Osteoblast (primary cell): ENCODE results near the gene ERMARD. TPM values are rescaled to one million over a fixed set of nuclear protein-coding genes. Genes with fewer than 3 reads are reported as not detected.

Experiments
- DNase-seq: peaks from one replicate; pipeline ENCODE4 v3.0.0; 2011; ENCODE audit warnings: low spot score, mixed read lengths; ENCODE audit not compliant: insufficient read length; ENCODE audit errors: missing footprints
- H2AFZ ChIP-seq: 2 replicates; pipeline ENCODE4 v1.6.0; 2011; ENCODE audit warnings: mild to moderate bottlenecking, low read length
- H3K27ac ChIP-seq: 2 replicates; pipeline ENCODE4 v1.5.1; 2011; ENCODE audit warnings: mild to moderate bottlenecking, low read depth, low read length, moderate library complexity
- H3K27me3 ChIP-seq: 2 replicates; pipeline ENCODE4 v1.6.0; 2012; ENCODE audit warnings: mild to moderate bottlenecking, control low read depth, inconsistent platforms, low read length, moderate library complexity; ENCODE audit not compliant: insufficient read depth
- H3K36me3 ChIP-seq: 2 replicates; pipeline ENCODE4 v1.5.1; 2011; ENCODE audit warnings: mild to moderate bottlenecking, low read length, control low read depth, moderate library complexity; ENCODE audit not compliant: insufficient read depth
- H3K4me1 ChIP-seq: 2 replicates; pipeline ENCODE4 v1.5.1; 2011; ENCODE audit warnings: mild to moderate bottlenecking, low read length, control low read depth, moderate library complexity; ENCODE audit not compliant: insufficient read depth
- H3K4me2 ChIP-seq: 2 replicates; pipeline ENCODE4 v1.6.0; 2011; ENCODE audit warnings: mild to moderate bottlenecking, low read length; ENCODE audit not compliant: insufficient read depth
- H3K4me3 ChIP-seq: fragments of 200-600 bp; sonication (generic); 3 replicates; pipeline ENCODE4 v1.5.1; 2012; ENCODE audit warnings: mild to moderate bottlenecking, low read length, inconsistent platforms; ENCODE audit not compliant: insufficient read depth
- H3K79me2 ChIP-seq: 2 replicates; pipeline ENCODE4 v1.6.0; 2012; ENCODE audit warnings: mild to moderate bottlenecking, low read length, control low read depth, inconsistent platforms; ENCODE audit not compliant: insufficient read depth
- H3K9me3 ChIP-seq: 2 replicates; pipeline ENCODE4 v1.5.1; 2011; ENCODE audit warnings: low read depth, low read length, control low read depth
- H4K20me1 ChIP-seq: 2 replicates; pipeline ENCODE4 v1.6.0; 2012; ENCODE audit warnings: mild to moderate bottlenecking, low read length, control low read depth; ENCODE audit not compliant: insufficient read depth
- total RNA-seq: library from RNA; depleted of rRNA; stranded (reverse); fragments of >200 nt; gene quantifications from 2 replicates; pipeline ENCODE4 v1.2.3, GENCODE V29; 2012
- TF ChIP-seq, protein P1 (sequence below): IDR thresholded peaks from 2 replicates; pipeline ENCODE4 v1.5.1; 2011; ENCODE audit warnings: mild to moderate bottlenecking, low read depth, low read length, moderate library complexity; ENCODE audit errors: extremely low read depth

The ERMARD gene
- total RNA-seq, 1 donor: 21.4 TPM

DNA sequence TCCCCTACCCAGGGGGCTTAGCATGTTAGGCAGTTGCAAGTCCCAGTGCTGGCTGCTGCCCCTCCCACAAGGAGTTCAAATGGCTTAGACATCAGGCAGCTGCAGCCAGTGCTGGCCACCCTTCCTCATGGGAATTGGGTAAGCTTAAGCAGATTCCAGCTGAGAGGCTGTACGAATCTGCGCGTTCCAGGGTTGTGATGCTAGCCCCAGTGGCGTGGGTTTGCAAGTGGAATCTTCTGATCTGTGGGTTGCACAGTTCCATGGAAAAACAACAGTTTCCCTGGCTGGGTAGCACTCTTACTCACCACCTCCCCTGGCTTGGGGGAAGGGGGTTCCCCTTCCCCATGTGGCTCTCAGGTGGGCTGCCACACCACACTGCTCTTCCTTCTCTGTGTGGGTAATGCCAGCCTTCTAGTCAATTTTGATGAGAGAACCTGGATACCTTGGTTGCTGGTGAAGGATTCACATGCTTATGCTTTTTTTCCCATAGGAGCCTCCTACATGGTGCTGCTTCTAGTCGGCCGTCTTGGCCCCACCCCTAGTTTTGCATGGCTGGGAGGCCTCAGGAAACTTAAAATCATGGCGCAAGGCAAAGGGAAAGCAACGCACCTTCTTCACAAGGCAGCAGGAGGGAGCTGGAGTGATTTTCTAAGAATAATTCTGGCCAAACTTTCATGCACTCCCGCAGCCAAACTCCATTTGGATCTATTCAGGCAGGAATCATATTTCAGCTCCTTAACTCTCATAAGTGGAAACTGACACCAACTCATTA, 13.0 kb upstream of the ERMARD start:
- Histone ChIP-seq H3K79me2 (no peaks in the 10 kb centered on the region), H3K4me1 (no peaks in the 10 kb centered on the region), H3K36me3 (no peaks in the 10 kb centered on the region), H3K4me3 (no peak overlapping the region), H4K20me1 (no peaks in the 10 kb centered on the region), H3K27ac (no peak overlapping the region), H3K27me3 (peaks cover 10% of the 10 kb centered on the region), H3K4me2 (peak overlapping the region; percentile 32), H3K9me3 (no peaks in the 10 kb centered on the region), H2AFZ (peak overlapping the region; percentile 29)
- DNase-seq: no peak
- TF ChIP-seq, protein P1, sequence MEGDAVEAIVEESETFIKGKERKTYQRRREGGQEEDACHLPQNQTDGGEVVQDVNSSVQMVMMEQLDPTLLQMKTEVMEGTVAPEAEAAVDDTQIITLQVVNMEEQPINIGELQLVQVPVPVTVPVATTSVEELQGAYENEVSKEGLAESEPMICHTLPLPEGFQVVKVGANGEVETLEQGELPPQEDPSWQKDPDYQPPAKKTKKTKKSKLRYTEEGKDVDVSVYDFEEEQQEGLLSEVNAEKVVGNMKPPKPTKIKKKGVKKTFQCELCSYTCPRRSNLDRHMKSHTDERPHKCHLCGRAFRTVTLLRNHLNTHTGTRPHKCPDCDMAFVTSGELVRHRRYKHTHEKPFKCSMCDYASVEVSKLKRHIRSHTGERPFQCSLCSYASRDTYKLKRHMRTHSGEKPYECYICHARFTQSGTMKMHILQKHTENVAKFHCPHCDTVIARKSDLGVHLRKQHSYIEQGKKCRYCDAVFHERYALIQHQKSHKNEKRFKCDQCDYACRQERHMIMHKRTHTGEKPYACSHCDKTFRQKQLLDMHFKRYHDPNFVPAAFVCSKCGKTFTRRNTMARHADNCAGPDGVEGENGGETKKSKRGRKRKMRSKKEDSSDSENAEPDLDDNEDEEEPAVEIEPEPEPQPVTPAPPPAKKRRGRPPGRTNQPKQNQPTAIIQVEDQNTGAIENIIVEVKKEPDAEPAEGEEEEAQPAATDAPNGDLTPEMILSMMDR: no peak

DNA sequence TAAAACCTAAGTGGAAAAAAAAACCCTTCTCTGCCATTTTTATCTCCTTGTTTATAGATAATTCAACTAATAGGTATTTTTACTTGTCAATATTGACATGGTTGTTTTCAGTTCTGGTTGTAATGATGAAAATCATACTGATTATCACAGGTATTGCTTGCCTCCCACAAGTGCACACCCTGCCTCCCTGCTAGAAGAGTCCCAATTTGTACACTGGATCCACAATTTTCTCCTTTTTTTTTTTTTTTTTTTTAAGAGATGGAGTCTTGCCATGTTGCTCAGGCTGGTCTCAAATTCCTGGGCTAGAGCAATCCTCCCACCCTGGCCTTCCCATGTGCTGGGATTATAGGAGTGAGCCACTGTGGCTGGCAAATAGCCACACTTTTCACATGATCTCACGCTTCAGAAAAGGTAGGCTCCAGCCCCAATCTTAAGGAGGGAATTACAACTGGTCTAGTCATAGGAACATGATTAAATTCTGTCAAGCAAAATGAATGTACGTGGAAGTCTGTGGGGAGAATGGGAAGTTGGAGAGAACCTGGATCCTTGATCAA, 12.4 kb upstream of the ERMARD start:
- TF ChIP-seq, protein P1: no peak
- no peak for DNase-seq
- Histone ChIP-seq H3K27ac (no peak overlapping the region), H4K20me1 (no peaks in the 10 kb centered on the region), H3K27me3 (peaks cover 10% of the 10 kb centered on the region), H3K4me1 (no peaks in the 10 kb centered on the region), H3K79me2 (no peaks in the 10 kb centered on the region), H3K4me2 (no peak overlapping the region), H3K4me3 (no peak overlapping the region), H3K9me3 (no peaks in the 10 kb centered on the region), H3K36me3 (no peaks in the 10 kb centered on the region), H2AFZ (no peak overlapping the region)

DNA sequence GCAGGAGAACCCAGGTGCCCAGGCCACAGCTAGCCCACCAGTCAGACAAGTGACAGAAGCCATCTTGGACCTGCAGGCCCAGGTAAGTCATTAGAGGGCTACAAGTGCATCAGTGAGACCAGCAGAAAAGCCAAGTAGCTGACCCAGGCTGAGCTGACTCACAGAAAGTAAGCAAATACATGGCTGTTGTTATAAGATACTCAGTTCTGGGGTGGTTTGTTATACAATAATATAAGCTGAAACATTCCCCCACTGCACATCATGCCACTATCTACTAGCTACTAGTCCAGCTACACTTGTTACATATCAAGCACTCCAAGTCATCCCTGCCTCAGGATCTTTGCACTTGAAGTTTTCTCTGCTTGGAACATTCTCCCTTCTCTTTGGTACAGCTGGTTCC, 10.1 kb upstream of the ERMARD start:
- H3K27me3 ChIP-seq: peaks cover 2% of the 10 kb centered on the region
- no peak overlapping the region for H3K4me2 ChIP-seq
- no peak overlapping the region for H3K4me3 ChIP-seq
- TF ChIP-seq, protein P1: no peak
- DNase-seq: no peak
- no peaks in the 10 kb centered on the region for H3K36me3 ChIP-seq
- H3K9me3 ChIP-seq: no peaks in the 10 kb centered on the region
- no peaks in the 10 kb centered on the region for H3K4me1 ChIP-seq
- no peaks in the 10 kb centered on the region for H4K20me1 ChIP-seq
- H3K27ac ChIP-seq: no peak overlapping the region
- H3K79me2 ChIP-seq: no peaks in the 10 kb centered on the region
- H2AFZ ChIP-seq: no peak overlapping the region

DNA sequence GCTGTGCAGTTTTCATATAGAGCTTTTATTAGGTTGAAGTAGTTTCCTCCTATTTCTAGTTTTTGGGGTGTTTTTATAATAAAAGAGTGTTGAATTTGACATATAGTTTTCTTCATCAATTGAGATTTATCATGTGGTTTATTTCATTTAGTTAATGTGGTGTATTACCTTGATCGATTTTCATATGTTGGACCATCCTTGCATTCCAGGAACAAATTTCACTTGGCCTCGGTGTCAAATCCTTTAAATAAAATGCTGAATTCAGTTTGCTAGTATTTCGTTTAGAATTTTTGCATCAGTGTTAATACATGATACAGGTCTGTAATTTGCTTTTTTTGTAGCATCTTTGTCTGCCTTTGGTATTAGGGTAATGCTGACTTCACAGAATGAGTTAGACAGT, 6.0 kb upstream of the ERMARD start:
- no peaks in the 10 kb centered on the region for H3K27me3 ChIP-seq
- no peak overlapping the region for H3K27ac ChIP-seq
- H4K20me1 ChIP-seq: no peaks in the 10 kb centered on the region
- H3K79me2 ChIP-seq: peaks cover 3% of the 10 kb centered on the region
- H3K36me3 ChIP-seq: no peaks in the 10 kb centered on the region
- TF ChIP-seq, protein P1: no peak
- H3K4me2 ChIP-seq: no peak overlapping the region
- no peak overlapping the region for H3K4me3 ChIP-seq
- no peak overlapping the region for H2AFZ ChIP-seq
- no peak for DNase-seq
- peaks cover 1% of the 10 kb centered on the region for H3K4me1 ChIP-seq
- H3K9me3 ChIP-seq: no peaks in the 10 kb centered on the region
